Lower leg skin (tissue), 3 donors: ENCODE data around the gene SHANK3.

Source experiments
- CTCF ChIP-seq, 3 donors: fragments of 450-650 bp; IDR thresholded peaks; one replicate each; pipeline ENCODE4 v1.5.1; 2016; ENCODE audit warnings: antibody characterized with exemption in 3 of 3, mild to moderate bottlenecking in 3 of 3, moderate library complexity in 2 of 3
- POLR2A ChIP-seq, 2 donors: fragments of 450-650 bp; IDR thresholded peaks; one replicate each; pipeline ENCODE4 v1.6.1; 2016 to 2017; ENCODE audit warnings: antibody characterized with exemption in 2 of 2, mild to moderate bottlenecking in 1 of 2, moderate library complexity in 1 of 2

GRCh38 chr22:50627642-50628542 lies 44.7 kb upstream of the SHANK3 start, which contains the start of gene ARSA:
- no peak for TF ChIP-seq POLR2A (IDR thresholded peaks at IDR 0.05)
- no peak for TF ChIP-seq CTCF (IDR thresholded peaks at IDR 0.05)
